HepG2 (cell line): Measurements from ENCODE around the gene COL9A3. TPM values are rescaled to one million over a fixed set of nuclear protein-coding genes. Genes with fewer than 3 reads are reported as not detected.

Experiments
- AGO2 ChIP-seq: fragments of 200-400 bp; formaldehyde crosslinking; optimal IDR thresholded peaks from 2 replicates; pipeline ENCODE3; 2017; ENCODE audit warnings: mild to moderate bottlenecking, low read depth, low read length, moderate library complexity
- DNMT1 ChIP-seq: sonication (generic); formaldehyde crosslinking; IDR thresholded peaks from 2 replicates; pipeline ENCODE4 v1.5.1; 2020; ENCODE audit warnings: mild to moderate bottlenecking, missing genetic modification reagents
- EHMT2 ChIP-seq: fragments of 200-600 bp; sonication (generic); IDR thresholded peaks from 2 replicates; pipeline ENCODE4 v1.7.0; 2017; ENCODE audit warnings: antibody characterized with exemption, low read depth, low read length, borderline replicate concordance
- ELF4 ChIP-seq: sonication (generic); formaldehyde crosslinking; IDR thresholded peaks from 2 replicates; pipeline ENCODE4 v1.5.0; 2020; ENCODE audit warnings: missing genetic modification reagents, mild to moderate bottlenecking, moderate library complexity, borderline replicate concordance
- HES4 ChIP-seq: sonication (generic); formaldehyde crosslinking; IDR thresholded peaks from 2 replicates; pipeline ENCODE4 v1.9.0; 2021; ENCODE audit warnings: mild to moderate bottlenecking, missing genetic modification reagents, borderline replicate concordance
- HOXA7 ChIP-seq: sonication (generic); formaldehyde crosslinking; IDR thresholded peaks from 2 replicates; pipeline ENCODE4 v1.8.1; 2022; ENCODE audit warnings: mild to moderate bottlenecking, missing genetic modification reagents, moderate library complexity
- NR2F2 ChIP-seq: IDR thresholded peaks from 2 replicates; pipeline ENCODE4 v1.6.1; 2012; ENCODE audit warnings: low read depth, inconsistent platforms, borderline replicate concordance
- NR3C1 ChIP-seq: sonication (generic); formaldehyde crosslinking; IDR thresholded peaks from 2 replicates; pipeline ENCODE4 v1.4.0; 2020; ENCODE audit warnings: missing genetic modification reagents
- REXO4 ChIP-seq: sonication (generic); formaldehyde crosslinking; IDR thresholded peaks from 2 replicates; pipeline ENCODE4 v1.8.0; 2022; ENCODE audit warnings: missing genetic modification reagents, mild to moderate bottlenecking, borderline replicate concordance
- SP5 ChIP-seq: IDR thresholded peaks from 2 replicates; pipeline ENCODE4 v1.6.1; 2016; ENCODE audit warnings: low read depth, borderline replicate concordance
- SRY ChIP-seq: sonication (generic); formaldehyde crosslinking; IDR thresholded peaks from 2 replicates; pipeline ENCODE4 v1.8.0; 2022; ENCODE audit warnings: mild to moderate bottlenecking, missing genetic modification reagents
- ZNF563 ChIP-seq: sonication (generic); formaldehyde crosslinking; IDR thresholded peaks from 2 replicates; pipeline ENCODE4 v1.8.0; 2022; ENCODE audit warnings: mild to moderate bottlenecking, moderate library complexity, missing genetic modification reagents
- ZNF652 ChIP-seq: IDR thresholded peaks from 2 replicates; pipeline ENCODE4 v1.6.1; 2016; ENCODE audit warnings: low read depth, borderline replicate concordance
- ZSCAN12 ChIP-seq: sonication (generic); formaldehyde crosslinking; IDR thresholded peaks from 2 replicates; pipeline ENCODE4 v1.9.0; 2021; ENCODE audit warnings: mild to moderate bottlenecking, missing genetic modification reagents
- polyA plus RNA-seq, 8 experiments: library from polyadenylated mRNA; depleted of rRNA in 3 of 8; stranded (reverse) in 7 of 8; unstranded in 1 of 8; fragments of >200 nt; fragmentation: Illumina TruSeq in 4 of 8; extraction: Trizol in 4 of 8; gene quantifications; 2 replicates each; pipeline versions ENCODE4 v1.2.1 to v1.2.3, GENCODE V29; 2011 to 2016; ENCODE audit warnings: low read depth in 4 of 8, missing spikeins in 1 of 8, mixed read lengths in 1 of 8; ENCODE audit not compliant: insufficient read depth in 1 of 8
- total RNA-seq, 5 experiments: library from RNA; depleted of rRNA; stranded (reverse); fragments of >200 nt; fragmentation: Illumina TruSeq; extraction: Trizol; gene quantifications; 2 replicates each; pipeline ENCODE4 v1.2.3, GENCODE V29; 2016; ENCODE audit warnings: low read depth in 1 of 5
- TF ChIP-seq, protein P1 (sequence below): sonication (generic); formaldehyde crosslinking; IDR thresholded peaks from one replicate; pipeline ENCODE4 v1.5.1; 2020; ENCODE audit warnings: mild to moderate bottlenecking, missing genetic modification reagents; ENCODE audit errors: not compliant biosample characterization
- TF ChIP-seq, protein P2 (sequence below): sonication (generic); formaldehyde crosslinking; IDR thresholded peaks from 2 replicates; pipeline ENCODE4 v1.9.0; 2021; ENCODE audit warnings: missing genetic modification reagents, borderline replicate concordance
- TF ChIP-seq, protein P3 (sequence below): IDR thresholded peaks from 2 replicates; pipeline ENCODE4 v1.6.1; 2016; ENCODE audit warnings: missing compliant biosample characterization, missing genetic modification reagents, borderline replicate concordance
- TF ChIP-seq, protein P4 (sequence below): sonication (generic); formaldehyde crosslinking; IDR thresholded peaks from 2 replicates; pipeline ENCODE4 v1.4.0; 2020; ENCODE audit warnings: low read depth, mild to moderate bottlenecking, missing genetic modification reagents

Gene COL9A3
- total and polyA plus RNA-seq, 2 of the 13 experiments (the other 11 are each of a cell fraction or from before 2014, with no cell fraction given), result 155 to 204 TPM

DNA sequence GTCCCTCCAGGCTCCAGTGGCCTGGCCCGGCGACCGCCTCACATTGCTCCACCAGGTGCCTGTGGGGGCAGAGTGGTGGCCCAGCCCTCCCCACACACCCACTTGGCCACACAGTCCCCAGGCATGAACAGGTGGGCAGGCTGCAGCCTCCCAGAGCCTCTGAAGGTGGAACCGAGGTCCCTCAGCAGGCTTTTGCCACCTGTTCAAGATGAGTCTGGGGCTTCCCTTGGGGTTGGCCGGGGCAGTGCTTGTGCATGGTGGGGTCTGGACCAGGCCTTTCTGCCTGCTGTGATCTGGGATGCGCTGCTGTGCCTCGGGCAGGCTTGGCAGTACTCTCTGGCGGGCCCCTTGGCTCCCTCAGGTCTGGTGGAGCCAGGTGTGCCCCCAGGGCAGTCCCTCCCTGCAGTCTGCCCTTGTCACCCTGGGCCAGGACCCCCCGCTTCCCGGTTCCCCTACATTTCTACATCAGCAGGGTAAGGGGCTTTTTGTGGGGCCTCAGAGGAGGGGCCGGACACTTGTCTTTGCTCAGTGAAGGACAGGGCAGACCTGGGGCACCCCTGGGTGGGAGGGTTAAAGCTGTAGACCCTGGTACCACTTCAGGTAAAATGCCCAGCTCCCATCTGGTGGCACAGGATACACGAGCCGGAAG is 2.7 kb upstream of the COL9A3 start (continued):
- TF ChIP-seq, protein P1, sequence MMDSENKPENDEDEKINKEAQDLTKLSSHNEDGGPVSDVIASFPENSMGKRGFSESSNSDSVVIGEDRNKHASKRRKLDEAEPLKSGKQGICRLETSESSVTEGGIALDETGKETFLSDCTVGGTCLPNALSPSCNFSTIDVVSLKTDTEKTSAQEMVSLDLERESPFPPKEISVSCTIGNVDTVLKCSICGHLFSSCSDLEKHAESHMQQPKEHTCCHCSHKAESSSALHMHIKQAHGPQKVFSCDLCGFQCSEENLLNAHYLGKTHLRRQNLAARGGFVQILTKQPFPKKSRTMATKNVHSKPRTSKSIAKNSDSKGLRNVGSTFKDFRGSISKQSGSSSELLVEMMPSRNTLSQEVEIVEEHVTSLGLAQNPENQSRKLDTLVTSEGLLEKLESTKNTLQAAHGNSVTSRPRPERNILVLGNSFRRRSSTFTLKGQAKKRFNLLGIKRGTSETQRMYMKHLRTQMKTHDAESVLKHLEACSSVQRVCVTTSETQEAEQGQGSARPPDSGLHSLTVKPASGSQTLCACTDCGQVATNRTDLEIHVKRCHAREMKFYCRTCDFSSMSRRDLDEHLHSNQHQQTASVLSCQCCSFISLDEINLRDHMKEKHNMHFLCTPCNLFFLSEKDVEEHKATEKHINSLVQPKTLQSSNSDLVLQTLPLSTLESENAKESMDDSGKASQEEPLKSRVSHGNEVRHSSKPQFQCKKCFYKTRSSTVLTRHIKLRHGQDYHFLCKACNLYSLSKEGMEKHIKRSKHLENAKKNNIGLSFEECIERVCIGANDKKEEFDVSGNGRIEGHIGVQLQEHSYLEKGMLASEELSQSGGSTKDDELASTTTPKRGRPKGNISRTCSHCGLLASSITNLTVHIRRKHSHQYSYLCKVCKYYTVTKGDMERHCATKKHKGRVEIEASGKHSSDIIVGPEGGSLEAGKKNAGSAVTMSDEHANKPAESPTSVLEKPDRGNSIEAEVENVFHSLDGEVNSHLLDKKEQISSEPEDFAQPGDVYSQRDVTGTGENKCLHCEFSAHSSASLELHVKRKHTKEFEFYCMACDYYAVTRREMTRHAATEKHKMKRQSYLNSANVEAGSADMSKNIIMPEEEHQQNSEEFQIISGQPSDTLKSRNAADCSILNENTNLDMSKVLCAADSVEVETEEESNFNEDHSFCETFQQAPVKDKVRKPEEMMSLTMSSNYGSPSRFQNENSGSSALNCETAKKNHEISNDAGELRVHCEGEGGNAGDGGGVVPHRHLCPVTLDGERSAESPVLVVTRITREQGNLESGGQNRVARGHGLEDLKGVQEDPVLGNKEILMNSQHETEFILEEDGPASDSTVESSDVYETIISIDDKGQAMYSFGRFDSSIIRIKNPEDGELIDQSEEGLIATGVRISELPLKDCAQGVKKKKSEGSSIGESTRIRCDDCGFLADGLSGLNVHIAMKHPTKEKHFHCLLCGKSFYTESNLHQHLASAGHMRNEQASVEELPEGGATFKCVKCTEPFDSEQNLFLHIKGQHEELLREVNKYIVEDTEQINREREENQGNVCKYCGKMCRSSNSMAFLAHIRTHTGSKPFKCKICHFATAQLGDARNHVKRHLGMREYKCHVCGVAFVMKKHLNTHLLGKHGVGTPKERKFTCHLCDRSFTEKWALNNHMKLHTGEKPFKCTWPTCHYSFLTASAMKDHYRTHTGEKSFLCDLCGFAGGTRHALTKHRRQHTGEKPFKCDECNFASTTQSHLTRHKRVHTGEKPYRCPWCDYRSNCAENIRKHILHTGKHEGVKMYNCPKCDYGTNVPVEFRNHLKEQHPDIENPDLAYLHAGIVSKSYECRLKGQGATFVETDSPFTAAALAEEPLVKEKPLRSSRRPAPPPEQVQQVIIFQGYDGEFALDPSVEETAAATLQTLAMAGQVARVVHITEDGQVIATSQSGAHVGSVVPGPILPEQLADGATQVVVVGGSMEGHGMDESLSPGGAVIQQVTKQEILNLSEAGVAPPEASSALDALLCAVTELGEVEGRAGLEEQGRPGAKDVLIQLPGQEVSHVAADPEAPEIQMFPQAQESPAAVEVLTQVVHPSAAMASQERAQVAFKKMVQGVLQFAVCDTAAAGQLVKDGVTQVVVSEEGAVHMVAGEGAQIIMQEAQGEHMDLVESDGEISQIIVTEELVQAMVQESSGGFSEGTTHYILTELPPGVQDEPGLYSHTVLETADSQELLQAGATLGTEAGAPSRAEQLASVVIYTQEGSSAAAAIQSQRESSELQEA, result no peak
- TF ChIP-seq AGO2, result peak; percentile 94
- peak; percentile 33; the same call in 1 of the 2 replicates for TF ChIP-seq SRY (CRISPR knock-in tag)
- TF ChIP-seq, protein P2, sequence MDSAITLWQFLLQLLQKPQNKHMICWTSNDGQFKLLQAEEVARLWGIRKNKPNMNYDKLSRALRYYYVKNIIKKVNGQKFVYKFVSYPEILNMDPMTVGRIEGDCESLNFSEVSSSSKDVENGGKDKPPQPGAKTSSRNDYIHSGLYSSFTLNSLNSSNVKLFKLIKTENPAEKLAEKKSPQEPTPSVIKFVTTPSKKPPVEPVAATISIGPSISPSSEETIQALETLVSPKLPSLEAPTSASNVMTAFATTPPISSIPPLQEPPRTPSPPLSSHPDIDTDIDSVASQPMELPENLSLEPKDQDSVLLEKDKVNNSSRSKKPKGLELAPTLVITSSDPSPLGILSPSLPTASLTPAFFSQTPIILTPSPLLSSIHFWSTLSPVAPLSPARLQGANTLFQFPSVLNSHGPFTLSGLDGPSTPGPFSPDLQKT (CRISPR knock-in tag), result peak; percentile 63; the same call in 1 of the 2 replicates
- no peak for TF ChIP-seq ZSCAN12 (CRISPR knock-in tag)
- no peak for TF ChIP-seq EHMT2
- no peak for TF ChIP-seq SP5
- no peak for TF ChIP-seq HOXA7 (CRISPR knock-in tag)
- TF ChIP-seq, protein P3, sequence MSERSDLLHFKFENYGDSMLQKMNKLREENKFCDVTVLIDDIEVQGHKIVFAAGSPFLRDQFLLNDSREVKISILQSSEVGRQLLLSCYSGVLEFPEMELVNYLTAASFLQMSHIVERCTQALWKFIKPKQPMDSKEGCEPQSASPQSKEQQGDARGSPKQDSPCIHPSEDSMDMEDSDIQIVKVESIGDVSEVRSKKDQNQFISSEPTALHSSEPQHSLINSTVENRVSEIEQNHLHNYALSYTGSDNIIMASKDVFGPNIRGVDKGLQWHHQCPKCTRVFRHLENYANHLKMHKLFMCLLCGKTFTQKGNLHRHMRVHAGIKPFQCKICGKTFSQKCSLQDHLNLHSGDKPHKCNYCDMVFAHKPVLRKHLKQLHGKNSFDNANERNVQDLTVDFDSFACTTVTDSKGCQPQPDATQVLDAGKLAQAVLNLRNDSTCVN (CRISPR knock-in tag), result no peak
- peak; percentile 21; the same call in 1 of the 2 replicates for TF ChIP-seq NR2F2
- TF ChIP-seq, protein P4, sequence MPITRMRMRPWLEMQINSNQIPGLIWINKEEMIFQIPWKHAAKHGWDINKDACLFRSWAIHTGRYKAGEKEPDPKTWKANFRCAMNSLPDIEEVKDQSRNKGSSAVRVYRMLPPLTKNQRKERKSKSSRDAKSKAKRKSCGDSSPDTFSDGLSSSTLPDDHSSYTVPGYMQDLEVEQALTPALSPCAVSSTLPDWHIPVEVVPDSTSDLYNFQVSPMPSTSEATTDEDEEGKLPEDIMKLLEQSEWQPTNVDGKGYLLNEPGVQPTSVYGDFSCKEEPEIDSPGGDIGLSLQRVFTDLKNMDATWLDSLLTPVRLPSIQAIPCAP, result no peak
- TF ChIP-seq DNMT1 (CRISPR knock-in tag), result no peak
- peak; percentile 62; the same call in 1 of the 2 replicates for TF ChIP-seq ZNF563 (CRISPR knock-in tag)
- no peak for TF ChIP-seq HES4 (CRISPR knock-in tag)
- TF ChIP-seq ZNF652 (CRISPR knock-in tag), result no peak
- TF ChIP-seq ELF4 (CRISPR knock-in tag), result no peak
- no peak for TF ChIP-seq NR3C1 (CRISPR knock-in tag)
- TF ChIP-seq REXO4 (CRISPR knock-in tag), result no peak
